ENCODE measurements around the gene CIDEB. TPM values are rescaled to one million over a fixed set of nuclear protein-coding genes. Genes with fewer than 3 reads are reported as not detected.

CIDEB gene
- total and polyA plus RNA-seq, 2 of the 13 experiments (the other 11 are each of a cell fraction or from before 2014, with no cell fraction given) = 35.8 to 110 TPM

DNA sequence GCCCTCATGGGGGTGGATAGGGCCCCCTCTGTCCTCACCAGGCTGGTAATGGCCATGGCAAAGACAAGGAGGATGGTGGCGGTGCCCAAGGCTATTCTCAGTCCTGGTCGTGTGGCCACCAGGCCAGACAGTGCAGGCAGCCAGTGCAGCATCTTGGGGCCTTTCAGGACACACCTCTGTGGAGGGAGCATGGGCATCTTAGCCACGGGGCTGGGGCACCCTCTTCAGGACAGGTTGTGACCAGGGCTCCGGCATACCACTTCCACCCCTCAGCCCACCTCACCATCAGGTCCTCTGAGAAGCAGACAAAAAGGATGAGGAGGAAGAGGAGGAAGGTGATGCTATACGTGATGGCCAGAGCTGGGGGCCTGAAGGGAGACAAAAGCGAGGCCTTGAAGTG is 16.2 kb upstream of the CIDEB start:
- no TSS peak for BruUV-seq (replicated peaks)
- CTCF ChIA-PET (ENCODE audit: low intra/inter-chr PET ratio, low total read pairs) = no interaction called here
- Histone ChIP-seq H4K20me1 (ENCODE audit: insufficient read depth, low read length) (no peaks in the 10 kb centered on the region), H2AFZ (ENCODE audit: low read length) (no peak overlapping the region), H3K79me2 (ENCODE audit: insufficient read depth, low read length) (no peaks in the 10 kb centered on the region), H3K9me3 (ENCODE audit: low read length) (no peaks in the 10 kb centered on the region), H3K27me3 (ENCODE audit: control insufficient read depth in 1 of 2, insufficient read depth in 2 of 2, low read length in 2 of 2) (peaks cover 25 to 76% of the 10 kb centered on the region in 2 experiments), H3K9ac (ENCODE audit: insufficient read depth, low read depth, low read length) (no peak overlapping the region), H3K4me1 (ENCODE audit: insufficient read depth, low read length) (peaks cover 9% of the 10 kb centered on the region), H3K4me3 (replicated peaks in 1 of 3; ENCODE audit: insufficient read depth in 1 of 3, low read depth in 2 of 3, low read length in 3 of 3) (no peak overlapping the region), H3K36me3 (replicated peaks in 1 of 2; ENCODE audit: control insufficient read depth in 1 of 2, insufficient read depth in 2 of 2, low read length in 2 of 2) (no peaks in the 10 kb centered on the region), H3K27ac (ENCODE audit: extremely low read length, insufficient read depth, low read length) (no peak overlapping the region), H3K4me2 (ENCODE audit: low read depth, low read length) (no peak overlapping the region)
- POLR2A ChIA-PET = interaction anchor here (0.8 to 1.3 kb wide), 3 partner anchors 24 to 108 kb away, joined by 3 to 5 read pairs (median 4); partner anchors contain the start of genes DHRS1, NOP9 and TINF2
- FAIRE-seq = no peak
- 24% methylated on average over 6 of the region's 6 CpGs for WGBS (ENCODE audit: low lambda C conversion rate)
- peak; percentile 21 for ATAC-seq
- DNase-seq (ENCODE audit: low spot score) = no peak
- in situ Hi-C loops (cut with HindIII; ENCODE audit: extremely low pct_ligation_motif_present, low pct_unique_long_range_greater_than_20kb) = no loop called here
- intact Hi-C loops (cut with micrococcal nuclease; ENCODE audit: unreplicated experiment) = no loop called here
- TF ChIP-seq TAF1 (CRISPR knock-in tag; IDR thresholded peaks at IDR 0.05) = no peak
- TF ChIP-seq XBP1 (CRISPR knock-in tag; IDR thresholded peaks at IDR 0.05) = no peak
- no peak for TF ChIP-seq HOXA5 (CRISPR knock-in tag; IDR thresholded peaks at IDR 0.05)
- TF ChIP-seq ZNF274 (CRISPR knock-in tag; IDR thresholded peaks at IDR 0.05) = no peak
- no peak for TF ChIP-seq RARG (CRISPR knock-in tag; IDR thresholded peaks at IDR 0.05; ENCODE audit: low read depth)
- TF ChIP-seq, protein P1, sequence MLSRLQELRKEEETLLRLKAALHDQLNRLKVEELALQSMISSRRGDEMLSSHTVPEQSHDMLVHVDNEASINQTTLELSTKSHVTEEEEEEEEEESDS (CRISPR knock-in tag; IDR thresholded peaks at IDR 0.05; ENCODE audit: borderline replicate concordance) = no peak
- TF ChIP-seq ZFAT (CRISPR knock-in tag; conservative IDR thresholded peaks at IDR 0.05) = no peak
- no peak for TF ChIP-seq RCOR2 (CRISPR knock-in tag; IDR thresholded peaks at IDR 0.05)
- no peak for TF ChIP-seq ARHGAP35 (CRISPR knock-in tag; IDR thresholded peaks at IDR 0.05; ENCODE audit: borderline replicate concordance)
- no peak for TF ChIP-seq NPAS2 (CRISPR knock-in tag; IDR thresholded peaks at IDR 0.05; ENCODE audit: borderline replicate concordance)
- no peak for TF ChIP-seq DPF2 (CRISPR knock-in tag; IDR thresholded peaks at IDR 0.05; ENCODE audit: borderline replicate concordance, low read depth)
- TF ChIP-seq FOSL2 (CRISPR knock-in tag; IDR thresholded peaks at IDR 0.05) = no peak
- TF ChIP-seq, protein P2, sequence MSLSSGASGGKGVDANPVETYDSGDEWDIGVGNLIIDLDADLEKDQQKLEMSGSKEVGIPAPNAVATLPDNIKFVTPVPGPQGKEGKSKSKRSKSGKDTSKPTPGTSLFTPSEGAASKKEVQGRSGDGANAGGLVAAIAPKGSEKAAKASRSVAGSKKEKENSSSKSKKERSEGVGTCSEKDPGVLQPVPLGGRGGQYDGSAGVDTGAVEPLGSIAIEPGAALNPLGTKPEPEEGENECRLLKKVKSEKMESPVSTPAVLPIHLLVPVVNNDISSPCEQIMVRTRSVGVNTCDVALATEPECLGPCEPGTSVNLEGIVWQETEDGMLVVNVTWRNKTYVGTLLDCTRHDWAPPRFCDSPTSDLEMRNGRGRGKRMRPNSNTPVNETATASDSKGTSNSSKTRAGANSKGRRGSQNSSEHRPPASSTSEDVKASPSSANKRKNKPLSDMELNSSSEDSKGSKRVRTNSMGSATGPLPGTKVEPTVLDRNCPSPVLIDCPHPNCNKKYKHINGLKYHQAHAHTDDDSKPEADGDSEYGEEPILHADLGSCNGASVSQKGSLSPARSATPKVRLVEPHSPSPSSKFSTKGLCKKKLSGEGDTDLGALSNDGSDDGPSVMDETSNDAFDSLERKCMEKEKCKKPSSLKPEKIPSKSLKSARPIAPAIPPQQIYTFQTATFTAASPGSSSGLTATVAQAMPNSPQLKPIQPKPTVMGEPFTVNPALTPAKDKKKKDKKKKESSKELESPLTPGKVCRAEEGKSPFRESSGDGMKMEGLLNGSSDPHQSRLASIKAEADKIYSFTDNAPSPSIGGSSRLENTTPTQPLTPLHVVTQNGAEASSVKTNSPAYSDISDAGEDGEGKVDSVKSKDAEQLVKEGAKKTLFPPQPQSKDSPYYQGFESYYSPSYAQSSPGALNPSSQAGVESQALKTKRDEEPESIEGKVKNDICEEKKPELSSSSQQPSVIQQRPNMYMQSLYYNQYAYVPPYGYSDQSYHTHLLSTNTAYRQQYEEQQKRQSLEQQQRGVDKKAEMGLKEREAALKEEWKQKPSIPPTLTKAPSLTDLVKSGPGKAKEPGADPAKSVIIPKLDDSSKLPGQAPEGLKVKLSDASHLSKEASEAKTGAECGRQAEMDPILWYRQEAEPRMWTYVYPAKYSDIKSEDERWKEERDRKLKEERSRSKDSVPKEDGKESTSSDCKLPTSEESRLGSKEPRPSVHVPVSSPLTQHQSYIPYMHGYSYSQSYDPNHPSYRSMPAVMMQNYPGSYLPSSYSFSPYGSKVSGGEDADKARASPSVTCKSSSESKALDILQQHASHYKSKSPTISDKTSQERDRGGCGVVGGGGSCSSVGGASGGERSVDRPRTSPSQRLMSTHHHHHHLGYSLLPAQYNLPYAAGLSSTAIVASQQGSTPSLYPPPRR (CRISPR knock-in tag; IDR thresholded peaks at IDR 0.05; ENCODE audit: borderline replicate concordance) = no peak
- TF ChIP-seq RBFOX2 (IDR thresholded peaks at IDR 0.05; ENCODE audit: low read depth, low read length) = no peak
- TF ChIP-seq, protein P3, sequence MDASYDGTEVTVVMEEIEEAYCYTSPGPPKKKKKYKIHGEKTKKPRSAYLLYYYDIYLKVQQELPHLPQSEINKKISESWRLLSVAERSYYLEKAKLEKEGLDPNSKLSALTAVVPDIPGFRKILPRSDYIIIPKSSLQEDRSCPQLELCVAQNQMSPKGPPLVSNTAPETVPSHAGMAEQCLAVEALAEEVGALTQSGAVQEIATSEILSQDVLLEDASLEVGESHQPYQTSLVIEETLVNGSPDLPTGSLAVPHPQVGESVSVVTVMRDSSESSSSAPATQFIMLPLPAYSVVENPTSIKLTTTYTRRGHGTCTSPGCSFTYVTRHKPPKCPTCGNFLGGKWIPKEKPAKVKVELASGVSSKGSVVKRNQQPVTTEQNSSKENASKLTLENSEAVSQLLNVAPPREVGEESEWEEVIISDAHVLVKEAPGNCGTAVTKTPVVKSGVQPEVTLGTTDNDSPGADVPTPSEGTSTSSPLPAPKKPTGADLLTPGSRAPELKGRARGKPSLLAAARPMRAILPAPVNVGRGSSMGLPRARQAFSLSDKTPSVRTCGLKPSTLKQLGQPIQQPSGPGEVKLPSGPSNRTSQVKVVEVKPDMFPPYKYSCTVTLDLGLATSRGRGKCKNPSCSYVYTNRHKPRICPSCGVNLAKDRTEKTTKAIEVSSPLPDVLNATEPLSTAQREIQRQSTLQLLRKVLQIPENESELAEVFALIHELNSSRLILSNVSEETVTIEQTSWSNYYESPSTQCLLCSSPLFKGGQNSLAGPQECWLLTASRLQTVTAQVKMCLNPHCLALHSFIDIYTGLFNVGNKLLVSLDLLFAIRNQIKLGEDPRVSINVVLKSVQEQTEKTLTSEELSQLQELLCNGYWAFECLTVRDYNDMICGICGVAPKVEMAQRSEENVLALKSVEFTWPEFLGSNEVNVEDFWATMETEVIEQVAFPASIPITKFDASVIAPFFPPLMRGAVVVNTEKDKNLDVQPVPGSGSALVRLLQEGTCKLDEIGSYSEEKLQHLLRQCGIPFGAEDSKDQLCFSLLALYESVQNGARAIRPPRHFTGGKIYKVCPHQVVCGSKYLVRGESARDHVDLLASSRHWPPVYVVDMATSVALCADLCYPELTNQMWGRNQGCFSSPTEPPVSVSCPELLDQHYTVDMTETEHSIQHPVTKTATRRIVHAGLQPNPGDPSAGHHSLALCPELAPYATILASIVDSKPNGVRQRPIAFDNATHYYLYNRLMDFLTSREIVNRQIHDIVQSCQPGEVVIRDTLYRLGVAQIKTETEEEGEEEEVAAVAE (CRISPR knock-in tag; IDR thresholded peaks at IDR 0.05; ENCODE audit: borderline replicate concordance) = no peak
- no peak for TF ChIP-seq NRL (CRISPR knock-in tag; IDR thresholded peaks at IDR 0.05; ENCODE audit: borderline replicate concordance)
- TF ChIP-seq RAD51 (IDR thresholded peaks at IDR 0.05; ENCODE audit: borderline replicate concordance) = no peak

All from HepG2 (cell line).